WERI-Rb-1 (cell line): ENCODE data around the gene CENPP.
"Not testable (repeated sequence)": the region's sequence is repeated elsewhere in the genome, so short reads cannot be mapped to it uniquely, and the experiment has no call there.

ENCODE experiments used
- DNase-seq: peaks from one replicate; pipeline ENCODE4 v3.0.0-alpha.2; 2020
- H3K27ac ChIP-seq: fragments of 250-450 bp; sonication (Bioruptor Pico); 2 replicates; pipeline ENCODE4 v1.5.1; 2020; ENCODE audit warnings: mild to moderate bottlenecking, moderate library complexity
- H3K27me3 ChIP-seq: fragments of 250-450 bp; sonication (Bioruptor Pico); 2 replicates; pipeline ENCODE4 v1.5.1; 2021; ENCODE audit warnings: mild to moderate bottlenecking, low read depth, moderate library complexity; ENCODE audit not compliant: insufficient read depth, severe bottlenecking
- H3K36me3 ChIP-seq: fragments of 250-450 bp; sonication (Bioruptor Pico); 2 replicates; pipeline ENCODE4 v1.5.1; 2020; ENCODE audit warnings: mild to moderate bottlenecking, moderate library complexity
- H3K4me3 ChIP-seq: 2 replicates; pipeline ENCODE4 v1.5.1; 2011; ENCODE audit warnings: low read depth, mild to moderate bottlenecking, control low read depth, low read length
- H3K9me3 ChIP-seq: fragments of 250-450 bp; sonication (Bioruptor Pico); 2 replicates; pipeline ENCODE4 v1.5.1; 2021; ENCODE audit warnings: mild to moderate bottlenecking, moderate library complexity; ENCODE audit not compliant: severe bottlenecking
- TF ChIP-seq, protein P1 (sequence below): IDR thresholded peaks from 2 replicates; pipeline ENCODE4 v1.5.1; 2011; ENCODE audit warnings: low read depth, mild to moderate bottlenecking, control low read depth, inconsistent platforms, low read length

Gene CENPP

DNA sequence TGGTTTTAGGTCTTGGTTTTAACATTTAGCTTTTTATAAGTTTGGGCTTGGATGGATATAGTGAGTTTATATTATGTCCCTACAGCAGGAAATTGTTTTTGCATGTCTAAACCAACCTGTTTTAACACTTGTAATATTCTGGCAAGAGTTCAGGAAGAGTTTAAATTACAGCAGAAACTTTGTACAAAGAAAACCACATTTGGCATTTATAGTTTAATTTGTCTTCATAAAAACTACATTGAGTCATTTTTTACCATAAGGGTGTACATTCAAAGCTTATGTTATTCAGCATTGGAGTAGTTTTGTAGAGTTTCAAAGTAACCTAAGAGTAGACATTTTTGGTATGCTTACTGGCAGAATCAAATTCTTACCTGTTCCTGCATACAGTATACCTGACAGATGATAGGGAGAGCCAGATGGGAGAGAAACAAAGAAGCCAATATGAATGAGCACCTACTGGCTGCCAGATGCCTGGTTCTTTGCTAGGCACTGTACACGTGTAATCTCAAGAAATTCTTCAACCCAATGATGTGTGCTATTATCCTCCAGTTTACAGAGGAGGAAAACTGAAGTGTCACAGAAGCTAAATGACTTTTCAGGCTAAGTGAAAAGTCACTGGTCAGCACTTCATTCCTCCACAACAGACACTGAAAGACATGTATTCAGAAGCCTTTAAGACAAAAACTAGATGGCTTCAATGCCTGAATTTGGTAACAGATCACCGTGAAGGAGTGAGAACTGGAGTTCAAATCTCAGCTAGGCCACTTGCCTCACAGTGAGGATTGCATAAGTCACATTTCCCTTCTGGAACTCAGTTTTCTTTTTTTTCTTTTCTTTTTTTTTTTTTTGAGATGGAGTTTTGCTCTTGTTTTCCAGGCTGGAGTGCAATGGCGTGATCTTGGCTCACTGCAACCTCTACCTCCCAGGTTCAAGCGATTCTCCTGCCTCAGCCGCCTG is 235.9 kb downstream of the CENPP start:
- Histone ChIP-seq H3K4me3 (no peak overlapping the region), H3K9me3 (no peaks in the 10 kb centered on the region), H3K27ac (no peak overlapping the region), H3K27me3 (no peaks in the 10 kb centered on the region), H3K36me3 (no peaks in the 10 kb centered on the region)
- DNase-seq, result no peak
- TF ChIP-seq, protein P1, sequence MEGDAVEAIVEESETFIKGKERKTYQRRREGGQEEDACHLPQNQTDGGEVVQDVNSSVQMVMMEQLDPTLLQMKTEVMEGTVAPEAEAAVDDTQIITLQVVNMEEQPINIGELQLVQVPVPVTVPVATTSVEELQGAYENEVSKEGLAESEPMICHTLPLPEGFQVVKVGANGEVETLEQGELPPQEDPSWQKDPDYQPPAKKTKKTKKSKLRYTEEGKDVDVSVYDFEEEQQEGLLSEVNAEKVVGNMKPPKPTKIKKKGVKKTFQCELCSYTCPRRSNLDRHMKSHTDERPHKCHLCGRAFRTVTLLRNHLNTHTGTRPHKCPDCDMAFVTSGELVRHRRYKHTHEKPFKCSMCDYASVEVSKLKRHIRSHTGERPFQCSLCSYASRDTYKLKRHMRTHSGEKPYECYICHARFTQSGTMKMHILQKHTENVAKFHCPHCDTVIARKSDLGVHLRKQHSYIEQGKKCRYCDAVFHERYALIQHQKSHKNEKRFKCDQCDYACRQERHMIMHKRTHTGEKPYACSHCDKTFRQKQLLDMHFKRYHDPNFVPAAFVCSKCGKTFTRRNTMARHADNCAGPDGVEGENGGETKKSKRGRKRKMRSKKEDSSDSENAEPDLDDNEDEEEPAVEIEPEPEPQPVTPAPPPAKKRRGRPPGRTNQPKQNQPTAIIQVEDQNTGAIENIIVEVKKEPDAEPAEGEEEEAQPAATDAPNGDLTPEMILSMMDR, result no peak

DNA sequence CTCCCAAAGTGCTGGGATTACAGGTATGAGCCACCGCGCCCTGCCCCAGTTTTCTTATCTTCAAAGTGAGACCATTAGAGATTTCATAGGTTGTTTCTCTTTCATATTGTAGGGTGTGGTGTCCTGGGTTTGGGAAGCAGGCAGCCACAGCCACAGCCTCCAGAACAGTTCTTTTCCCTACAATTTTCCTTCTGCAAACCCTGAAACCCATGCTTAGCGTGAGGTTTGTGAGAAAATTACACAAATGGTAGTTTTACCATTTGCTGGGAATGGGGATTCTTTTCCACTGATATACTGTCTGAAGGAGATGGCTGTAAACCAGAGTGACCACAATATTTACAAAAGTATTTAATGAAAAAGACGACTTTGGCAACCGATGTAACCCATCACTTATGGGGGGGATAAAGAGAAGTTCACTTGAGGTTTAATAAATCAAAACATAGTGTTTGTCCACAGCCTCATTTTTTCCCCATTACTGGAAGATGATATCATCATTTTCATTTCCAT is 236.8 kb downstream of the CENPP start:
- DNase-seq, result no peak
- Histone ChIP-seq H3K36me3 (no peaks in the 10 kb centered on the region), H3K9me3 (no peaks in the 10 kb centered on the region), H3K27ac (no peak overlapping the region), H3K27me3 (no peaks in the 10 kb centered on the region), H3K4me3 (no peak overlapping the region)
- TF ChIP-seq, protein P1, result no peak

DNA sequence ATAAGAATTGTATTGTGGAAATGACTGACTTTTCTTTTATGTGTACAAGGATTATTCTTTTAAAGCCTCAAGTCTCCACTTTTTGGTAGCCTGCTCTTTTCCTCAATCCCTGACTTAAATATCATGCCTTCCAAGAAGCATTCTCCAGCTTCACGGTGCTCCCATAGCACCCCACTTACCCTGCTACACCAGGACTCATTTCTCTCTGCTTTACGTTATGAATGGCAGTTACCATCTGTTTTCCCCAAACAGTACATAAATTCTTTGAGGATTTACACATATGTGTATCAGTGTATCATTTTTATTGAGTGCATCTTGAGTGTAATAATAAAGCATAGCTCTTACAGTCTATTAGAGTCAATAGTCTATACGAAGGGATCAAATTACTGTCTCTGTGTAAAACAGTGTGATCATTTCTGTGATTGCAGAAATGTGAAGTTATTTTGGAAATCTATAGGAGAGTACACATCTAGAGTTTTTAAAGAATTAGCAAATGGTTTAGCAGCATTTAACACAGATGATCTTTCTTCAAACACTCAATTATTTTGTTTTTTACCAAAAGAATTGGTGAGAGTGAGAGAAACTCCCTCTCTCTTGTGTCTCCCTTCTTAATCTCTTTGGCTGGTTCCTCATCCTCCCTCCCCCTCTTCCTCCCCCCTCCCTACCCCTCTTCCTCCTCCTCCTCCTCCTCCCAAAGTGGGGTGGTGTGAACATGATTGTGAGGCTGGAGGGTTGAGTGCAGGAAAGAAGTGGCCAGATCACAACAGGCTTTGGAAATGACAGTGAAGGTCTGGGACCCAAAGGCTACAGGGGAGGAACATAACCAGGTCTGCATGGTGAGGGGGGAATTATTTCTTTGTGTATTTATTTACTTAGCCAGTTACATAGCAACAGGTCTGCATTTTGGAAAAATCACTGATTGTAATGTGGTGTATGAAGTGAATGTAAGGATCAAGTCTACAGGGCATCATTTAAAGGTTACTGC is 237.7 kb downstream of the CENPP start:
- Histone ChIP-seq H3K4me3 (no peak overlapping the region), H3K27me3 (no peaks in the 10 kb centered on the region), H3K27ac (no peak overlapping the region), H3K9me3 (no peaks in the 10 kb centered on the region), H3K36me3 (no peaks in the 10 kb centered on the region)
- TF ChIP-seq, protein P1, result no peak
- DNase-seq, result no peak

DNA sequence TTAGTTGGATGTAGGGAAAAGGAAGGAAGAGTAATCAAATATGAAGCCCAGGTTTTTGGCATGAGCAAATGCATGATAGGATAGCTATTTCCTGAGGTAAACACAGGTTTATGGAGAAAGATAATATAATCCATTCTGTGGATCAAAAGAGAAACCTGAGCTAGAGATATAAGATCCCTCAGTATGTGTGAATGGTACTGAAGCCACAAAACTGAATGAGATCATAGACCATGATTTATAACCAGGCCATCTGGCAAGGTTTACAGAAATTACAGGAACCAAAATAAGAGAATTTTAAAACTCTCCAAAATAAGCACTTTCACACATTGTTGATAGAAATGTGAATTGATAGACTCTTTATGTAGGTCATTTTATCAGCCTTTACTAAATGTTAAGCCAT is 238.8 kb downstream of the CENPP start:
- TF ChIP-seq, protein P1, result no peak
- Histone ChIP-seq H3K27me3 (no peaks in the 10 kb centered on the region), H3K4me3 (no peak overlapping the region), H3K9me3 (no peaks in the 10 kb centered on the region), H3K27ac (no peak overlapping the region), H3K36me3 (no peaks in the 10 kb centered on the region)
- DNase-seq, result no peak

DNA sequence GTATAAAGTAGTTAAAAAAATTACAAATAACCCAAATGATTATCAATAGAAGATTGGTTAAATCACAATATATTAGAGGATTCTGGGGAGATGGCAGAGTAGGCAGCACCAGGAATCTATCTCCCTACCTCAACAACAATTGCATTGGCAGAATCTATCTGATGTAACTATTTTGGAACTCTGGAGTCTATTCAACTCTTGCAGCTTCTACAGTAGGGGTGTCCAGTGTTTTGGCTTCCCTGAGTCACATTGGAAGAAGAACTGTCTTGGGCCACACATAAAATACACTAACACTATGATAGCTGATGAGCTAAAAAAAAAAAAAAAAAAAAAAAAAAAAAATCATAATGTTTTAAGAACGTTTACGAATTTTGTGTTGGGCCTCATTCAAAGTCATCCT is 239.2 kb downstream of the CENPP start:
- no peak for DNase-seq
- TF ChIP-seq, protein P1, result no peak
- Histone ChIP-seq H3K36me3 (no peaks in the 10 kb centered on the region), H3K9me3 (no peaks in the 10 kb centered on the region), H3K27me3 (no peaks in the 10 kb centered on the region), H3K4me3 (no peak overlapping the region), H3K27ac (no peak overlapping the region)

DNA sequence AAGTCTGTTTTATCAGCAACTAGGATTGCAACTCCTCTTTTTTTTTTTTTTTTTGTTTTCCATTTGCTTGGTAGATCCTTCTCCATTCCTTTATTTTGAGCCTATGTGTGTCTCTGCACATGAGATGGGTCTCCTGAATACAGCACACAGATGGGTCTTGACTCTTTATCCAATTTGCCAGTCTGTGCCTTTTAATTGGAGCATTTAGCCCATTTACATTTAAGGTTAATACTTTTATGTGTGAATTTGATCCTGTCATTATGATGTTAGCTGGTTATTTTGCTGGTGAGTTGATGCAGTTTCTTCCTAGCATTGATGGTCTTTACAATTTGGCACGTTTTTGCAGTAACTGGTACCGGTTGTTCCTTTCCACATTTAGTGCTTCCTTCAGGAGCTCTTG is 246.1 kb downstream of the CENPP start:
- not testable (repeated sequence) for H3K4me3 ChIP-seq, DNase-seq, H3K27me3 ChIP-seq

DNA sequence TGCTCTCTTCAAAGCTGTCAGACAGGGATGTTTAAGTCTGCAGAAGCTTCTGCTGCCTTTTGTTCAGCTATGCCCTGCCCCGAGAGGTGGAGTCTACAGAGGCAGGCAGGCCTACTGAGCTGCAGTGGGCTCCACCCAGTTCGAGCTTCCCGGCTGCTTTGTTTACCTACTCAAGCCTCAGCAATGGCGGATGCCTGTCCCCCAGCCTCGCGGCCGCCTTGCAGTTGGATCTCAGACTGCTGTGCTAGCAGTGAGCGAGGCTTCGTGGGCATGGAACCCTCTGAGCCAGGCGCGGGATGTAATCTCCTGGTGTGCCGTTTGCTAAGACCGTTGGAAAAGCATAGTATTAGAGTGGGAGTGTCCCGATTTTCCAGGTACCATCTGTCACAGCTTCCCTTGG is 247.9 kb downstream of the CENPP start:
- H3K9me3 ChIP-seq, DNase-seq, H3K27ac ChIP-seq, H3K4me3 ChIP-seq, H3K27me3 ChIP-seq, H3K36me3 ChIP-seq: not testable (repeated sequence)

More for the DNA sequence above, 246.1 kb downstream of the CENPP start:
- H3K9me3 ChIP-seq, H3K36me3 ChIP-seq, H3K27ac ChIP-seq: not testable (repeated sequence)
